K562 (cell line): ENCODE data around the gene PHKA1. TPM values are rescaled to one million over a fixed set of nuclear protein-coding genes. Genes with fewer than 3 reads are reported as not detected.
"Not testable (repeated sequence)": the region's sequence is repeated elsewhere in the genome, so short reads cannot be mapped to it uniquely, and the experiment has no call there.

Experiments
- ATAC-seq: fragments of 200-7000 bp; cut with Tn5 transposase; 3 replicates; pipeline ENCODE4 v1.9.1; 2020; ENCODE audit warnings: moderate library complexity
- BruUV-seq: library from RNA; stranded (reverse); fragments of 400-500 nt; replicated peaks from 2 replicates; lab custom pipeline; 2021; lab: Mats Ljungman, UMichigan
- CTCF ChIA-PET: fragments of 300-600 bp; formaldehyde crosslinking; extraction: SDS; loops from one replicate; lab custom pipeline; 2021; ENCODE audit warnings: low intra/inter-chr PET ratio; lab: Yijun Ruan, JAX
- POLR2A ChIA-PET: fragments of 300-600, 350-650 bp; sonication (Branson Sonifier 250); formaldehyde crosslinking; extraction: SDS; loops from one replicate; lab custom pipeline; 2021; ENCODE audit warnings: antibody characterized with exemption, inconsistent platforms; lab: Yijun Ruan, JAX
- DNase-seq, 4 experiments: peaks; one replicate each; pipeline versions ENCODE4 v3.0.0 to v3.0.0-alpha.2; 2011 to 2018; ENCODE audit warnings: low spot score in 3 of 4, mixed read lengths in 3 of 4; ENCODE audit errors: extremely low read depth in 1 of 4
- FAIRE-seq: peaks from 2 replicates; lab custom pipeline; 2011; peaks lifted over from hg19 to GRCh38; lab: Jason Lieb, UNC
- H2AFZ ChIP-seq: 2 replicates; pipeline ENCODE4 v1.6.0; 2011; ENCODE audit warnings: low read depth, low read length, control low read depth, inconsistent platforms
- H3K27ac ChIP-seq: fragments of 200-600 bp; 3 replicates; pipeline ENCODE4 v1.8.0; 2011; ENCODE audit warnings: low read depth, mild to moderate bottlenecking, control low read depth, inconsistent platforms, low read length, moderate library complexity, mixed read lengths; ENCODE audit errors: extremely low read depth
- H3K27me3 ChIP-seq, 2 experiments: fragments of 300-600 bp in 1 of 2; 2 replicates in 1 of 2; 3 replicates in 1 of 2; pipeline versions ENCODE4 v1.6.0 to v1.8.0; 2011; ENCODE audit warnings: inconsistent platforms in 2 of 2, low read length in 2 of 2, mild to moderate bottlenecking in 1 of 2, mixed read lengths in 1 of 2, moderate library complexity in 1 of 2; ENCODE audit not compliant: control insufficient read depth in 2 of 2, insufficient read depth in 2 of 2
- H3K36me3 ChIP-seq: fragments of 300-600 bp; 3 replicates; pipeline ENCODE4 v1.8.0; 2011; ENCODE audit warnings: mild to moderate bottlenecking, low read length, inconsistent platforms; ENCODE audit not compliant: control insufficient read depth, insufficient read depth
- H3K4me1 ChIP-seq, 2 experiments: fragments of 200-600 bp in 1 of 2; replicated peaks in 1 of 2; 2 replicates in 1 of 2; 3 replicates in 1 of 2; pipeline versions ENCODE4 v1.5.1 to v1.8.0; 2011; ENCODE audit warnings: inconsistent platforms in 2 of 2, low read length in 2 of 2, mild to moderate bottlenecking in 1 of 2, mixed read lengths in 1 of 2, moderate library complexity in 1 of 2; ENCODE audit not compliant: control insufficient read depth in 2 of 2, insufficient read depth in 2 of 2
- H3K4me2 ChIP-seq: 2 replicates; pipeline ENCODE4 v1.6.1; 2011; ENCODE audit warnings: low read length, control low read depth, inconsistent platforms, mixed read lengths; ENCODE audit not compliant: insufficient read depth
- H3K4me3 ChIP-seq: fragments of 200-600 bp; sonication (generic), shearing (Covaris generic); 2 replicates; pipeline ENCODE4 v1.5.1; 2016; ENCODE audit warnings: control low read depth, inconsistent platforms
- H3K79me2 ChIP-seq: fragments of 200-600 bp; 3 replicates; pipeline ENCODE4 v1.8.0; 2011; ENCODE audit warnings: low read length, inconsistent platforms; ENCODE audit not compliant: control insufficient read depth, insufficient read depth
- H3K9ac ChIP-seq, 2 experiments: 2 replicates each; pipeline versions ENCODE4 v1.6.0 to v1.6.1; 2011; ENCODE audit warnings: low read depth in 2 of 2, low read length in 2 of 2, control low read depth in 1 of 2, inconsistent platforms in 1 of 2, mild to moderate bottlenecking in 1 of 2, mixed read lengths in 1 of 2; ENCODE audit not compliant: insufficient read depth in 1 of 2
- H3K9me1 ChIP-seq: one replicate; pipeline ENCODE4 v1.6.0; 2011; ENCODE audit warnings: inconsistent platforms, mild to moderate bottlenecking, low read length, moderate library complexity; ENCODE audit not compliant: control insufficient read depth, insufficient read depth
- H3K9me3 ChIP-seq: replicated peaks from 2 replicates; pipeline ENCODE4 v1.5.1; 2011; ENCODE audit warnings: low read depth, low read length, inconsistent platforms; ENCODE audit not compliant: control insufficient read depth, insufficient read depth
- H4K20me1 ChIP-seq: replicated peaks from 2 replicates; pipeline ENCODE4 v1.6.1; 2011; ENCODE audit warnings: low read length, inconsistent platforms, mixed read lengths; ENCODE audit not compliant: control insufficient read depth, insufficient read depth
- BCOR ChIP-seq: fragments of 450-650 bp; IDR thresholded peaks from 2 replicates; pipeline ENCODE4 v1.6.1; 2016
- BHLHE40 ChIP-seq: IDR thresholded peaks from 2 replicates; pipeline ENCODE4 v1.6.1; 2011; ENCODE audit warnings: low read length, improper control_type of control experiment
- FOXP4 ChIP-seq: sonication (generic); formaldehyde crosslinking; IDR thresholded peaks from 2 replicates; pipeline ENCODE4 v1.8.0; 2022; ENCODE audit warnings: mild to moderate bottlenecking, missing genetic modification reagents, borderline replicate concordance
- GABPA ChIP-seq: fragments of 200-800 bp; sonication (Bioruptor generic); conservative IDR thresholded peaks from 2 replicates; pipeline ENCODE4 v1.6.1; 2016; ENCODE audit warnings: low read depth, missing genetic modification characterization, missing compliant biosample characterization
- HMG20B ChIP-seq: fragments of 250-450 bp; sonication (Bioruptor Pico); IDR thresholded peaks from 2 replicates; pipeline ENCODE4 v1.5.0; 2021; ENCODE audit warnings: mild to moderate bottlenecking
- KAT2B ChIP-seq: IDR thresholded peaks from one replicate; pipeline ENCODE4 v1.6.1; 2012; ENCODE audit warnings: low read depth, mild to moderate bottlenecking, control low read depth, inconsistent platforms, low read length, moderate library complexity
- KDM5B ChIP-seq: fragments of 200-600 bp; sonication (generic); IDR thresholded peaks from 2 replicates; pipeline ENCODE4 v1.6.1; 2012; ENCODE audit warnings: low read depth, mild to moderate bottlenecking, moderate library complexity, low read length, control low read depth, inconsistent platforms; ENCODE audit not compliant: insufficient replicate concordance
- PHTF2 ChIP-seq: fragments of 250-450 bp; sonication (Bioruptor Pico); IDR thresholded peaks from 2 replicates; pipeline ENCODE4 v1.5.0; 2021; ENCODE audit warnings: mild to moderate bottlenecking
- SNRNP70 ChIP-seq: fragments of 200-400 bp; formaldehyde crosslinking; optimal IDR thresholded peaks from 2 replicates; pipeline ENCODE3; 2017; ENCODE audit warnings: low read depth, low read length
- TCF7L2 ChIP-seq: fragments of 150-350 bp; IDR thresholded peaks from 2 replicates; pipeline ENCODE4 v1.6.1; 2016; ENCODE audit warnings: low read depth, mild to moderate bottlenecking, low read length, moderate library complexity
- TRIM28 ChIP-seq: fragments of 450-650 bp; IDR thresholded peaks from 2 replicates; pipeline ENCODE4 v1.6.1; 2017
- ZNF146 ChIP-seq: IDR thresholded peaks from one replicate; pipeline ENCODE4 v1.6.1; 2018; ENCODE audit warnings: missing compliant biosample characterization; ENCODE audit not compliant: unreplicated experiment
- ZNF197 ChIP-seq: fragments of 200-800 bp; sonication (Bioruptor generic); IDR thresholded peaks from 2 replicates; pipeline ENCODE4 v1.6.1; 2016; ENCODE audit warnings: low read depth, missing genetic modification characterization, missing compliant biosample characterization
- ZNF316 ChIP-seq: fragments of 450-650 bp; IDR thresholded peaks from 2 replicates; pipeline ENCODE4 v1.6.1; 2016
- WGBS: fragments of 100-300 bp; shearing (Covaris generic); methylation state at CpG from one replicate; pipeline ENCODE4 v1.1.6; 2016; ENCODE audit warnings: low coverage, mixed read lengths; ENCODE audit not compliant: insufficient coverage; ENCODE audit errors: missing lambda C conversion rate; 5-methylcytosine and 5-hydroxymethylcytosine counted together
- in situ Hi-C: fragments of 300-500 bp; cut with MboI; formaldehyde crosslinking; loops from 4 replicates; pipeline ENCODE4 v1.15.0; 2018; ENCODE audit warnings: inconsistent platforms, mixed read lengths
- intact Hi-C: fragments of 100-400 bp; cut with micrococcal nuclease; formaldehyde crosslinking; loops from 2 replicates; pipeline ENCODE4 v1.14.2; 2022
- polyA plus RNA-seq, 8 experiments: library from polyadenylated mRNA; depleted of rRNA in 4 of 8; stranded (reverse) in 5 of 8; unstranded in 3 of 8; fragments of >200 nt; fragmentation: Nextera tagmentation in 2 of 8; fragmentation: Illumina TruSeq in 1 of 8; extraction: Ambion mirVana in 2 of 8; extraction: Trizol in 1 of 8; gene quantifications; 2 replicates each; pipeline versions ENCODE4 v1.2.1 to v1.2.3, GENCODE V29; 2011 to 2014; ENCODE audit warnings: inconsistent platforms in 1 of 8, missing spikeins in 1 of 8
- total RNA-seq, 7 experiments: library from RNA; depleted of rRNA in 6 of 7; stranded (reverse); fragments of >200 nt in 6 of 7; fragmentation: Illumina TruSeq in 2 of 7; extraction: Trizol in 2 of 7; gene quantifications; 2 replicates each; pipeline versions ENCODE4 v1.2.1 to v1.2.3, GENCODE V29; 2011 to 2021; ENCODE audit warnings: low replicate concordance in 1 of 7
- TF ChIP-seq, protein P1 (sequence below): fragments of 250-450 bp; sonication (Bioruptor Pico); IDR thresholded peaks from 2 replicates; pipeline ENCODE4 v1.5.0; 2020; ENCODE audit warnings: mild to moderate bottlenecking, borderline replicate concordance

PHKA1 gene
- total and polyA plus RNA-seq, 9 of the 15 experiments (the other 6 are each of a cell fraction or from before 2014, with no cell fraction given): 2.4 to 9.6 (median 5.8) TPM

GRCh38 chrX:72669508-72669907, 44.6 kb downstream of the PHKA1 start:
- TF ChIP-seq ZNF146: peak; percentile 20
- H3K36me3 ChIP-seq, POLR2A ChIA-PET, BruUV-seq, intact Hi-C loops, CTCF ChIA-PET, H3K9me3 ChIP-seq, H3K4me2 ChIP-seq, H3K9ac ChIP-seq, DNase-seq, H3K27me3 ChIP-seq, H3K9me1 ChIP-seq, in situ Hi-C loops, H3K4me3 ChIP-seq, H3K79me2 ChIP-seq, H3K4me1 ChIP-seq, H2AFZ ChIP-seq, FAIRE-seq, H4K20me1 ChIP-seq, ATAC-seq, H3K27ac ChIP-seq: not testable (repeated sequence)
- WGBS: 51% methylated on average over 3 of the region's 5 CpGs

DNA sequence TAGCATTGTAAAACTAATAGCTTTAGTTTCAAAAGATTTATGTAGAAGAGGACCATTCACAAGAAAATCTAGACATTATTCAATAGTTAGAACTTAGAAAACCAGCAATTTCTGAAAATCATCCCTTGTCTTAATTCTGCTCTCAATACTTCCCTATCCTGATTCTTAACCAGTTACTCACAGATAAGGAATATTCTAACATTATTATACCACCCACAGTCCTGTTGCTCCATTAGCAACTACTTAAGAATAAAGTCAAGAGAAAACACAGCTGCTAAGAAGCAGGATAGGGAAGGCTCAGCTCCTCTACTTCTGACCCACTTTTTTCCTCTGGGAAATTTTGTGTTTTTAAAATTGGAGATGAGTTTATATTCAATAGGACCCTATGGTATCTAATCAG, 47.7 kb downstream of the PHKA1 start:
- intact Hi-C loops (no loop called here), in situ Hi-C loops (no loop called here)
- Histone ChIP-seq H3K79me2 (no peaks in the 10 kb centered on the region), H2AFZ (no peak overlapping the region), H3K36me3 (no peaks in the 10 kb centered on the region), H3K9ac (no peak overlapping the region), H3K27me3 (no peaks in the 10 kb centered on the region), H3K4me3 (no peak overlapping the region), H3K4me1 (no peaks in the 10 kb centered on the region), H4K20me1 (no peaks in the 10 kb centered on the region), H3K27ac (no peak overlapping the region), H3K4me2 (no peak overlapping the region), H3K9me3 (no peaks in the 10 kb centered on the region), H3K9me1 (no peaks in the 10 kb centered on the region)
- ChIA-PET CTCF (no interaction called here), POLR2A (no interaction called here)
- FAIRE-seq (no peak), ATAC-seq (no peak), DNase-seq (no peak)
- BruUV-seq: no TSS peak
- TF ChIP-seq HMG20B (CRISPR knock-in tag) (no peak), KDM5B (no peak), FOXP4 (no peak), BCOR (no peak), PHTF2 (CRISPR knock-in tag) (no peak), SNRNP70 (no peak), BHLHE40 (no peak), KAT2B (no peak), TCF7L2 (no peak), GABPA (tag) (no peak), ZNF316 (no peak), ZNF197 (CRISPR knock-in tag) (no peak), TRIM28 (no peak)
- TF ChIP-seq, protein P1, sequence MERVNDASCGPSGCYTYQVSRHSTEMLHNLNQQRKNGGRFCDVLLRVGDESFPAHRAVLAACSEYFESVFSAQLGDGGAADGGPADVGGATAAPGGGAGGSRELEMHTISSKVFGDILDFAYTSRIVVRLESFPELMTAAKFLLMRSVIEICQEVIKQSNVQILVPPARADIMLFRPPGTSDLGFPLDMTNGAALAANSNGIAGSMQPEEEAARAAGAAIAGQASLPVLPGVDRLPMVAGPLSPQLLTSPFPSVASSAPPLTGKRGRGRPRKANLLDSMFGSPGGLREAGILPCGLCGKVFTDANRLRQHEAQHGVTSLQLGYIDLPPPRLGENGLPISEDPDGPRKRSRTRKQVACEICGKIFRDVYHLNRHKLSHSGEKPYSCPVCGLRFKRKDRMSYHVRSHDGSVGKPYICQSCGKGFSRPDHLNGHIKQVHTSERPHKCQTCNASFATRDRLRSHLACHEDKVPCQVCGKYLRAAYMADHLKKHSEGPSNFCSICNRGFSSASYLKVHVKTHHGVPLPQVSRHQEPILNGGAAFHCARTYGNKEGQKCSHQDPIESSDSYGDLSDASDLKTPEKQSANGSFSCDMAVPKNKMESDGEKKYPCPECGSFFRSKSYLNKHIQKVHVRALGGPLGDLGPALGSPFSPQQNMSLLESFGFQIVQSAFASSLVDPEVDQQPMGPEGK (CRISPR knock-in tag): no peak
